NCI-H2029 treated with DMSO at 0.1 percent for 48 hours (cell line): ENCODE results near the gene BTLA.
"Not testable (repeated sequence)": the region's sequence is repeated elsewhere in the genome, so short reads cannot be mapped to it uniquely, and the experiment has no call there.

Experiments
- DNase-seq: peaks from one replicate; lab custom pipeline; 2025; lab: John Stamatoyannopoulos, UW

BTLA gene

DNA sequence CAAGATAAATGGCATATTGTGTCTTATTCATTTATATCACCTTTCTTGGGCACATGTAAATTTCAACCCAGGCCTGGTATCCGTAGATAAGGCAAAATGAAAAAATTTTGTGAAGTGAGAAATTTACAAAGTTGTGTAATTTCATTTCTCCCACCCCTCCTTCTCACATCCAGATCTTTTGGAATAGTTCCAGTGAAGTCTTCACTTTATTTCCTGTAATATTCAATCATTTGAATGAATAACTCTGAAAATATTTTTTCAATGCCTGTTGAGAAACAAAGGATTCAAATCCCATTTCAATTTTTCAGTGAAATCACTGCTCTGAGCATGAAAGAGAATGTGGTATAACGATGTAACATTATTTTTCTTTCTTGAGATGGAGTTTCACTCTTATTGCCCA lies 53.4 kb downstream of the BTLA start:
- no peak for DNase-seq

DNA sequence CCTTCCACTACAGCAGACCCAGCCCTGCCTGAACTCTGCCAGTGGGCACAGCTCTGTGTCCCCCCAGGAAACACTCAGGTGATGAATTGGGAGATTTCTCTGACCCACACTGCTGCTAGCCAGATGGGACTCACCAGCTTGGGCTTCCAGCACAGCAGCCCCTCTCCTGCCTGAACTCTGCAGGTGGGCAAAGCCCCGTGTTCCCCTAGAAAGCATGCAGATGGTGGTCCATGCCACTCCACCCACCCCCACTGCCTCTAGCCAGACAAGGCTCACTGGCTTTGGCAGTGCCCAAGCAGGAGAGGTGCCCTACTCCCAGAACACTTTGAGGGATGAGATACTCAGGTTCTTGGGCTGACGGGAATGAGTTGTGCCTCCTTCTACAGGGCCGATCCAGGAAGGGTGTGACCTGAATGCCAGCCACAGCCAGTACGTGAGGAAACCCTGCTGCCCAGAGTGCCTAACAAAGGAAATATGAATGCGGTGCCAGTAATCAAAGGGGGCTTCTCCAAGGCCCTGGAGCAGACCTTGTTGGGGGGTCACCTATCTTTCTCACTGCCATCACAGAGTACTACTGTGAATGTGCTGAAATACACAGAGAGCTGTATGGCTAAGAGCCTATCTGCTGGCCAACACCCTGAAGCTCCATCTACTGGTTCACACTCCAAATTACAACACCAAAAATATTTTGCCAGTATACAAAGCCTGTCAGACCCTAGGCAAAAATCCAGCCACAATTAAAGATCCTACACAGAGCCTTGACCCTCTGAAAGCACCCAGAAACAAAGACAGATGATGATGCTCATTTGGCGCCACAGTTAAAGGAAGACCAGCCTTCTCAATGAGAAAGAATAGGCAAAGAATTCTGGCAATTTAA lies 61.9 kb downstream of the BTLA start:
- DNase-seq, result no peak

DNA sequence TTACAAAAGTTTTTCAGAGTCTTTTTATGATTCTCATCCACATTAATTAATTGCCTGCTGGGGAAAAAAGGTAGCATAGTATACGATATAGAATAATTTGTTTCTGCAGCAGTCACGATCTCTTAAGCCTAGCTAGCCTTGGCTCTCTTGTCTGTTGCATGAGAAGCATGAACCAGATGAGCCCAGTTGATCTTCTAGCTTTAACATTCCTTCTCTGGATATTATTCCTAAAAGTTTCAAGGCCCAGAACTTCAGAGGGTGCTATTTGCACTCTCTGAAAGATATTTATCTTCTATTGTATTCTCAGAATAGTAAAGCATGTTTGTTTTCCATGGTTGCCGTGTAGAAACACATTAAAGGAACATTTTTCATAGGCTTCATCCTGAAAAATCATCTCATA lies 69.3 kb downstream of the BTLA start:
- DNase-seq, result no peak

DNA sequence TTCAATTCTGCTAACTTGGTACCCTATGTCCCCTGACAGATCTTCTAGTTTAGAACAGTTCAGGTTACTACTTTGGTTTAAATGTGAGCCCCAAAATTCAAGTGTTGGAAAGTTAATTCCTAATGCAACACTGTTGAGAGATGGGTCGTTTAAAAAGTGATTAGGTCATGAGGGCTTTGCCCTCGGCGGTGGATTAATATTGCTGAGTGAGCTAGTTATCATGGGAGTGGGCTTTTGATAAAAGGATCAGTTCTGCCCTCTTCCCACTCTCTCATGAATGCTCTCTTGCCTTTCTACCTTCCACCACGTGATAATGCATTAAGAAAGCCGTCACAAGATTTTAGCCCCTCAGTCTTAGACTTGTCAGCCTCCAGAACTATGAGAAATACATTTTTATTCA lies 72.1 kb downstream of the BTLA start:
- no peak for DNase-seq

DNA sequence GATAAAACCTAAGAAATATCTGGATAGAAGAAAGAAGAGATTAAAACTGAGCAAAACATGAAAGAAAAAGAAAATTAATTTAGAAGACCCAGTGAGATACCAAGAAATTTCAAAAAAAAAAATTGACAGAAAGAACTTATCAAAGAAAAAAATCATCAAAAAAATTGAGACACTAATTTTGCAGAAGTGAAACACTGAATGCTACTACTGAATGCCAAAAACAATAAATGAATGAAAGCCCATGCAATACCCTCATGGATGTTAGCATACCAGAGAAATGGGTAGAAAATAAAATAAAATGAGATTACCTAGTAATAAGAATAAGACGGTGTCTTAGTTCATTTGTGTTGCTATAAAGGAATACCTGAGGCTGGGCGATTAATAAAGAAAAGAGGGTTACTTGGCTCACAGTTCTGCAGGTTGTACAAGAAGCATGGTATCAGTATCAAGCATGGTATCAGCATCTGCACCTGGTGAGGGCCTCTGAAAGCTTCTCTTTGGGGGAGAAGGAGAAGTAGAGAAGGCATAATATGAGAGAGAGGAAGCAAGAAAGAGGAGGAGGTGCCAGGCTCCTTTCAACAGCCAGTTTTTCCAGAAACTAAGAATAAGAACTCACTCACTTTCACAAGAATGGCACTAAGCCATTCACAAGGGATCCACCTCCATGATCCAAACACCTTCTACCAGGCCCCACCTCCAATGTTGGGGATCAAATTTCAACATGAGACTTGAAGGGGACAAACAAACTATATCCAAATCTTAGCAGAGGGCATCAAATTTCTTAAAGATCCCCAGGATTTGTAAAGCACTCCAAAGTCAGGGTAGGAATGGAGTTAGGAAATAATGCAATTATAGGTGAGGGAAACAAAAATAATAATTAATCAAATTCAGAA lies 73.2 kb downstream of the BTLA start:
- no peak for DNase-seq

DNA sequence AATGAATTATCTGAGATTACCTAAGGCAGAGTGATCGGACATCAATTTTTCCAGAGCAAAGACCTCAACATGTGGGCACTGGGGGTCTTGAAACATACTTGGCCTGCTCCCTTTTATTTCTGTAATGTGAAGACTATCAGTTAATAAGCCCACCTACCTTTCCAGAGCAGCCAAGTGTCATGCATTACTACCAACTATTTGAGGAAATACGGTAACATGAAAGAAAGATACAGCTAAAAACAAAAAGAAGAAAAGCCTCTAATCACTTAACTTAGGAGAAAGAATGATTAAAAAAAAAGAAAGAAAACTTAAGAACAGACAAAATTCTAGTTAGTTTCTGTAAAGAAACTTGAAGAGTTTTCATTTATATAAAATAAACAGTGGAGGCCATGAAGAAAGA lies 73.9 kb downstream of the BTLA start:
- no peak for DNase-seq

DNA sequence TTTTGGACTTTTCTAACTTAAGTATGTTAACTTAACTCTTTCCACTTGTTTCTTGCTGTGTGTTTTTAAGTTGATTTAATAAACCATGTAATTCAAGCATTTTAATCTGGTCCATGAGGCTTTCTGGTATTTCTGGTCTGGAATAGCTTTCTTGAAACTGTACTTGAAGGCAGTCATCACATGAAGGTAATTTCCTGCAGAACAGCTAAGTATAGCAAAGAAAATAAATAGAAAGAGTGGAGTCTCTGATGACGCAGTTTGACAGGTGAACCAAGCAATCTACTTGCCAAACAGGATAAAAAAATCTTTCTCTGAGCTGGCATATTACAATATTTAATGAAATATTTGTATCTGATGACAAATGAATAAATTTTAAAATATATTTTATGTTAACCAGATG lies 74.9 kb downstream of the BTLA start:
- DNase-seq, result no peak

DNA sequence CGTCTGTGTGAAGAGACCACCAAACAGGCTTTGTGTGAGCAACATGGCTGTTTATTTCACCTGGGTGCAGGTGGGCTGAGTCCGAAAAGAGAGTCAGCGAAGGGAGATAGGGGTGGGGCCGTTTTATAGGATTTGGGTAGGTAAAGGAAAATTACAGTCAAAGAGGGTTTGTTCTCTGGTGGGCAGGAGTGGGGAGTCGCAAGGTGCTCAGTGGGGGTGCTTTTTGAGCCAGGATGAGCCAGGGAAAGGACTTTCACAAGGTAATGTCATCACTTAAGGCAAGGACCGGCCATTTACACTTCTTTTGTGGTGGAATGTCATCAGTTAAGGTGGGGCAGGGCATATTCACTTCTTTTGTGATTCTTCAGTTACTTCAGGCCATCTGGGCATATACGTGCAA lies 76.4 kb downstream of the BTLA start:
- DNase-seq, result not testable (repeated sequence)

DNA sequence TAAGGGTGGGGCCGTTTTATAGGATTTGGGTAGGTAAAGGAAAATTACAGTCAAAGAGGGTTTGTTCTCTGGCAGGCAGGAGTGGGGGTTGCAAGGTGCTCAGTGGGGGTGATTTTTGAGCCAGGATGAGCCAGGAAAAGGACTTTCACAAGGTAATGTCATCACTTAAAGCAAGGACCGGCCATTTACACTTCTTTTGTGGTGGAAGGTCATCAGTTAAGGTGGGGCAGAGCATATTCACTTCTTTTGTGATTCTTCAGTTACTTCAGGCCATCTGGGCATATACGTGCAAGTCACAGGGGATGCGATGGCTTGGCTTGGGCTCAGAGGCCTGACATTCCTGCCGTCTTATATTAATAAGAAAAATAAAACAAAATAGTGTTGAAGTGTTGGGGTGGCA lies 80.7 kb downstream of the BTLA start:
- not testable (repeated sequence) for DNase-seq

DNA sequence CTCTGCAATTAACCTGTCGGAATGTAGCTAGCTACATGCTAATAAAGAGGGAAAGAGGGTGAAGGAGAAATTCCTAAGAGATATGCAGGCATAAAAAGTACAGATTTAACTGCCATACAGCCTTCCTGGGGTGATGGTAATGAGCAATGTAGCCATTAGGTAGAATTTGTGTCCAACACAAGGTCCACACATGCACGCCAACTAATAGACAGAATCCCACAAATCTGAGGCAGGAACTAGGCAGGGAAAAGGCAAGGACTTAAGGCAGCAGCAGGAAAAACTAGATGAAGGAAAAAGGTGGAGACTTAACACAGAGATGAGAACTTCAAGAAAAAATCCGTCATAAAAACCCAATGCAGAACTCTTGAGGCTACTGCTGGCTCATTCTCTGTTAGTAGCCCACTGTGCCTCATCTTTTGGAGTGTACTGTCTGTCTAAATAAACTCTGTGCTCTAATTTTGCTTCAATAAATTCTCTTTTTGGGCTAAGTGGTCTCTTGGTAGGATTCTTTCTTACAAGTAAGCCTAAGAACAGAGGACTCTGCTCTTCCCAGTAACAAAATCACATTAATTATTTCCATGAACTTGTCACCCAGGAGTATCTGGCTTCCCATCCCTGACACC lies 81.5 kb downstream of the BTLA start:
- DNase-seq, result no peak

DNA sequence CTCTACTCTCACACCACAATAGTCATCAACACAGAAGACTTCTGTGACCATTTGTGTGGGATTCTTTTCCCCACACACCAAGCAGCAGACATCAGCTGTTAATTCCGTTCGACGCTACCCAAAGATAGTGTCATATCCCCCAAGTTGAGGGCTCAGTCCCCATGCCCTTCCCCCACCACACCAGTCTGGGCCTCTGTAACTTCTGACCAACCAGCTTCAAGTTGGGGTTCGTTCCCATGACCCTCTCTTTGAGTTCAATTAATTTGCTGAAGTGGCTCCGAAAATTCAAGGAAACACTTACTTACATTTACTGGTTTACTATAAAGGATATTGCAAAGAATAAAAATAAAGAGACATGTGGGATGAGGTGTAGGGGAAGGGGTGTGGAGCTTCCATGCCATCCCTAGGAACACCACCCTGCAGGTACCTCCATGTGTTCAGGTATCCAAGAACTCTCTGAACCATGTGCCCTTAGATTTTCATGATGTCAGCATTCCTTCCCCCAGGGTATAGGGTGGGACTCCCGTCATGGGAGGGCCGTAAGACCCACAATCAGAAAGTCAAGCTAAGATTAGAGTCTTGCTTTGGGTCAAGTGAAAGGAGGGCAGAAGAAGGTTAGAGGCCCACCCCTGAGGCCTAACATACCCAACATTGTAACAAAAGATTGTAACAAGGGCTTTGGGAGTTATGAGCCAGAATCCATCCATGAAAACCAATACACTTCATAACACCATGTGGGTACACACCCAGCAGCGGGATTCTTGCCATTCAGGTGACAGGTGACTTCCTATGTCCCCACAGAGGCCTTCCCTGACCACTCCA lies 82.7 kb downstream of the BTLA start:
- DNase-seq, result no peak

DNA sequence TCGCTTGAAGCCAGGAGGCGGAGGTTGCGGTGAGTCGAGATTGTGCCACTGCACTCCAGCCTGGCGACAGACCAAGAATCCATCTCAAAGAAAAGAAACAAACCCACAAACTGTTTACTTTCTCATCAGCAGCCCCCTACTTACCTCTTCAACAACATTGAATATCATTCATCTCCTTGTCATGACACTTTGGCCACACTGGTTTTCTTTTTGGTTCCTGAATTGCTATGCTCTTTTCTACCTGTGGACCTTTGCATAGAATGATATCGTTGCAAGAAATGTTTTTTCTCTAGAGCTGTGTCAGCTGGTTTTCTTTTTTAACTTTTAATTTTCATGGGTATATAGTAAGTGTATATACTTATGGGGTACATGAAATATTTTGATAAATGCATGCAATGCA lies 83.9 kb downstream of the BTLA start:
- no peak for DNase-seq
